GM12878 (cell line): ENCODE data around the gene TSEN54. TPM values are rescaled to one million over a fixed set of nuclear protein-coding genes. Genes with fewer than 3 reads are reported as not detected.

ENCODE experiments used
- ATAC-seq: fragments of 200-7000 bp; cut with Tn5 transposase; 3 replicates; pipeline ENCODE4 v1.9.1; 2020; ENCODE audit warnings: mild to moderate bottlenecking, moderate library complexity
- BruUV-seq: library from RNA; stranded (reverse); fragments of 400-500 nt; replicated peaks from 2 replicates; lab custom pipeline; 2021; lab: Mats Ljungman, UMichigan
- CTCF ChIA-PET: fragments of 300-600 bp; sonication (Branson Sonifier 250); formaldehyde crosslinking; extraction: SDS; loops from one replicate; lab custom pipeline; 2021; ENCODE audit warnings: inconsistent platforms; lab: Yijun Ruan, JAX
- POLR2A ChIA-PET: fragments of 350-600 bp; formaldehyde crosslinking; extraction: SDS; loops from one replicate; lab custom pipeline; 2021; ENCODE audit warnings: inconsistent platforms; lab: Charles Lee
- RAD21 ChIA-PET: fragments of 300-600 bp; sonication (Branson Sonifier 250); formaldehyde crosslinking; loops from one replicate; lab custom pipeline; 2023; ENCODE audit warnings: antibody characterized with exemption; ENCODE audit not compliant: unreplicated experiment; lab: Charles Lee
- SMC1A ChIA-PET: fragments of 300-600 bp; sonication (Branson Sonifier 250); formaldehyde crosslinking; loops from one replicate; lab custom pipeline; 2023; ENCODE audit not compliant: unreplicated experiment, uncharacterized antibody; lab: Charles Lee
- DNase-seq: peaks from one replicate; pipeline ENCODE4 v3.0.0-alpha.2; 2011; ENCODE audit warnings: low read depth, low spot score
- FAIRE-seq: peaks from 3 replicates; lab custom pipeline; 2011; peaks lifted over from hg19 to GRCh38; lab: Jason Lieb, UNC
- H2AFZ ChIP-seq: 2 replicates; pipeline ENCODE4 v1.6.0; 2011; ENCODE audit warnings: low read depth, low read length, control low read depth; ENCODE audit not compliant: control insufficient read depth
- H3K27ac ChIP-seq: 2 replicates; pipeline ENCODE4 v1.5.1; 2011; ENCODE audit warnings: control low read depth; ENCODE audit not compliant: control insufficient read depth, insufficient read depth
- H3K27me3 ChIP-seq, 2 experiments: replicated peaks in 1 of 2; 2 replicates each; pipeline versions ENCODE4 v1.6.0 to v1.6.1; 2011; ENCODE audit warnings: low read length in 1 of 2; ENCODE audit not compliant: control insufficient read depth in 2 of 2, insufficient read depth in 2 of 2
- H3K36me3 ChIP-seq, 2 experiments: 2 replicates each; pipeline ENCODE4 v1.5.1; 2011; ENCODE audit warnings: low read length in 1 of 2; ENCODE audit not compliant: control insufficient read depth in 2 of 2, insufficient read depth in 2 of 2
- H3K4me1 ChIP-seq: 2 replicates; pipeline ENCODE4 v1.6.1; 2011; ENCODE audit warnings: mild to moderate bottlenecking, low read length, moderate library complexity, mixed read lengths; ENCODE audit not compliant: control insufficient read depth, insufficient read depth
- H3K4me2 ChIP-seq: 2 replicates; pipeline ENCODE4 v1.6.0; 2011; ENCODE audit warnings: control low read depth; ENCODE audit not compliant: control insufficient read depth, insufficient read depth
- H3K4me3 ChIP-seq: fragments of 200-600 bp; sonication (generic); 2 replicates; pipeline ENCODE4 v1.5.1; 2016
- H3K79me2 ChIP-seq: 2 replicates; pipeline ENCODE4 v1.6.0; 2011; ENCODE audit warnings: low read length; ENCODE audit not compliant: control insufficient read depth, insufficient read depth
- H3K9ac ChIP-seq: 2 replicates; pipeline ENCODE4 v1.8.0; 2011; ENCODE audit warnings: low read length, control low read depth, mixed read lengths; ENCODE audit not compliant: control insufficient read depth, insufficient read depth
- H3K9me3 ChIP-seq: replicated peaks from 3 replicates; pipeline ENCODE4 v1.5.1; 2011; ENCODE audit warnings: mild to moderate bottlenecking, low read length; ENCODE audit not compliant: control insufficient read depth, insufficient read depth
- H4K20me1 ChIP-seq: 2 replicates; pipeline ENCODE4 v1.6.0; 2011; ENCODE audit not compliant: control insufficient read depth, insufficient read depth
- CBX5 ChIP-seq: sonication (generic); IDR thresholded peaks from 2 replicates; pipeline ENCODE4 v1.6.1; 2016; ENCODE audit warnings: low read depth, moderate library complexity, mild to moderate bottlenecking, inconsistent platforms
- EED ChIP-seq: sonication (generic); IDR thresholded peaks from 2 replicates; pipeline ENCODE4 v1.6.1; 2016; ENCODE audit warnings: antibody characterized with exemption, low read depth
- ETV6 ChIP-seq, 2 experiments: fragments of 450-650 bp in 1 of 2; IDR thresholded peaks in 1 of 2; conservative IDR thresholded peaks in 1 of 2; 2 replicates each; pipeline ENCODE4 v1.6.1; 2014; ENCODE audit warnings: antibody characterized with exemption in 1 of 2, borderline replicate concordance in 1 of 2, low read depth in 1 of 2, mild to moderate bottlenecking in 1 of 2, moderate library complexity in 1 of 2
- GATAD2B ChIP-seq: fragments of 450-650 bp; conservative IDR thresholded peaks from 2 replicates; pipeline ENCODE4 v1.6.1; 2017; ENCODE audit warnings: low read depth, mild to moderate bottlenecking, moderate library complexity
- HDAC6 ChIP-seq: fragments of 200-600 bp; sonication (generic); IDR thresholded peaks from one replicate; pipeline ENCODE4 v1.8.0; 2017; ENCODE audit warnings: antibody characterized with exemption; ENCODE audit not compliant: unreplicated experiment
- KDM1A ChIP-seq: fragments of 200-600 bp; sonication (generic); IDR thresholded peaks from 2 replicates; pipeline ENCODE4 v1.6.1; 2016; ENCODE audit warnings: borderline replicate concordance
- KLF5 ChIP-seq: fragments of 450-650 bp; IDR thresholded peaks from 2 replicates; pipeline ENCODE4 v1.6.1; 2014; ENCODE audit warnings: mild to moderate bottlenecking; ENCODE audit not compliant: partially characterized antibody
- NFXL1 ChIP-seq: fragments of 450-650 bp; IDR thresholded peaks from 2 replicates; pipeline ENCODE4 v1.6.1; 2017; ENCODE audit warnings: antibody characterized with exemption, mild to moderate bottlenecking, borderline replicate concordance
- NR2C1 ChIP-seq: fragments of 450-650 bp; IDR thresholded peaks from 2 replicates; pipeline ENCODE4 v1.6.1; 2017; ENCODE audit warnings: antibody characterized with exemption, mild to moderate bottlenecking, moderate library complexity
- SMARCA5 ChIP-seq: fragments of 450-650 bp; IDR thresholded peaks from 2 replicates; pipeline ENCODE4 v1.6.1; 2017; ENCODE audit warnings: mild to moderate bottlenecking
- WGBS: methylation state at CpG from one replicate; pipeline ENCODE4 v1.1.6; 2016; ENCODE audit warnings: low lambda C conversion rate; ENCODE audit not compliant: insufficient replicate concordance, insufficient coverage; ENCODE audit errors: missing lambda C conversion rate; 5-methylcytosine and 5-hydroxymethylcytosine counted together
- in situ Hi-C: fragments of 300-500 bp; cut with MboI; formaldehyde crosslinking; loops from 9 replicates; pipeline ENCODE4 v1.14.3; 2018; ENCODE audit warnings: mixed read lengths
- intact Hi-C: fragments of 100-400 bp; cut with micrococcal nuclease; formaldehyde crosslinking; loops from one replicate; pipeline ENCODE4 v1.14.2; 2022; ENCODE audit not compliant: unreplicated experiment
- polyA plus RNA-seq, 11 experiments: library from polyadenylated mRNA; depleted of rRNA in 4 of 11; unstranded in 6 of 11; stranded (reverse) in 5 of 11; fragments of >200 nt; fragmentation: Nextera tagmentation in 4 of 11; fragmentation: Illumina TruSeq in 1 of 11; extraction: Ambion mirVana in 4 of 11; extraction: Trizol in 1 of 11; gene quantifications; 1 replicate in 1 of 11; 2 replicates in 10 of 11; pipeline versions ENCODE4 v1.2.1 to v1.2.3, GENCODE V29; 2011 to 2016; ENCODE audit warnings: inconsistent platforms in 2 of 11, missing spikeins in 2 of 11, low read depth in 1 of 11
- total RNA-seq, 4 experiments: library from RNA; depleted of rRNA in 3 of 4; stranded (reverse); fragments of >200 nt in 3 of 4; fragmentation: Illumina TruSeq in 1 of 4; extraction: Trizol in 1 of 4; gene quantifications; 2 replicates each; pipeline versions ENCODE4 v1.2.1 to v1.2.3, GENCODE V29; 2013 to 2021
- TF ChIP-seq, protein P1 (sequence below): IDR thresholded peaks from 2 replicates; pipeline ENCODE4 v1.6.1; 2012; ENCODE audit warnings: low read depth, low read length, improper control_type of control experiment
- TF ChIP-seq, protein P2 (sequence below): fragments of 450-650 bp; IDR thresholded peaks from 2 replicates; pipeline ENCODE4 v1.6.1; 2018; ENCODE audit warnings: borderline replicate concordance, mild to moderate bottlenecking; ENCODE audit not compliant: partially characterized antibody

The TSEN54 gene
- total and polyA plus RNA-seq, 10 of the 15 experiments (the other 5 are each of a cell fraction or from before 2014, with no cell fraction given), result 7.1 to 48.0 (median 41.1) TPM

DNA sequence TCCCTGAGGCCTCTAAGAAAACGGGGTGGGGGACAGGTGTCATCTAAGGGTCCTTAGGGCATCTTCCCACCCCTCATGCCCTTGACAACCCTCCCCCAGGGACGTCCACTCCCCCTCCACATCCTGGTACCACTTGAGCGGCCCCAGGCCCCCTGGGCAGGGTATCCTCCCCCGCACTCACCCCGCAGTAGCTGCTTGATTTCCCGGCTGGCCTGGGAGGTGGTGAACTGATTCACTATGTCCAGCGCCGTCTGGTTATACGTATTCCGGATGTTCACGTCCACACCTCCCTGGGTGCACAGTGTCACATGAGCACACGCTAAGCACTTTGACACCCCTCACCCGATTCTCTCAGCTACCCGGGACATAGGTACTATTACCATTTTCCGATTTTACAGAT lies 10.7 kb upstream of the TSEN54 start:
- H3K4me1 ChIP-seq, result no peaks in the 10 kb centered on the region
- no peak for TF ChIP-seq NR2C1
- no peak for TF ChIP-seq SMARCA5
- TF ChIP-seq CBX5, result no peak
- no peak for TF ChIP-seq HDAC6
- TF ChIP-seq, protein P1, sequence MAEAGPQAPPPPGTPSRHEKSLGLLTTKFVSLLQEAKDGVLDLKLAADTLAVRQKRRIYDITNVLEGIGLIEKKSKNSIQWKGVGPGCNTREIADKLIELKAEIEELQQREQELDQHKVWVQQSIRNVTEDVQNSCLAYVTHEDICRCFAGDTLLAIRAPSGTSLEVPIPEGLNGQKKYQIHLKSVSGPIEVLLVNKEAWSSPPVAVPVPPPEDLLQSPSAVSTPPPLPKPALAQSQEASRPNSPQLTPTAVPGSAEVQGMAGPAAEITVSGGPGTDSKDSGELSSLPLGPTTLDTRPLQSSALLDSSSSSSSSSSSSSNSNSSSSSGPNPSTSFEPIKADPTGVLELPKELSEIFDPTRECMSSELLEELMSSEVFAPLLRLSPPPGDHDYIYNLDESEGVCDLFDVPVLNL, result no peak
- no peak for TF ChIP-seq NFXL1
- TF ChIP-seq EED, result no peak
- TF ChIP-seq KDM1A, result no peak
- TF ChIP-seq GATAD2B, result no peak
- no peak for TF ChIP-seq ETV6 (conservative IDR thresholded peaks at IDR 0.05 in 1 of 2, IDR thresholded peaks at IDR 0.05 in 1 of 2; ENCODE audit: borderline replicate concordance in 1 of 2, low read depth in 1 of 2)
- TF ChIP-seq, protein P2, sequence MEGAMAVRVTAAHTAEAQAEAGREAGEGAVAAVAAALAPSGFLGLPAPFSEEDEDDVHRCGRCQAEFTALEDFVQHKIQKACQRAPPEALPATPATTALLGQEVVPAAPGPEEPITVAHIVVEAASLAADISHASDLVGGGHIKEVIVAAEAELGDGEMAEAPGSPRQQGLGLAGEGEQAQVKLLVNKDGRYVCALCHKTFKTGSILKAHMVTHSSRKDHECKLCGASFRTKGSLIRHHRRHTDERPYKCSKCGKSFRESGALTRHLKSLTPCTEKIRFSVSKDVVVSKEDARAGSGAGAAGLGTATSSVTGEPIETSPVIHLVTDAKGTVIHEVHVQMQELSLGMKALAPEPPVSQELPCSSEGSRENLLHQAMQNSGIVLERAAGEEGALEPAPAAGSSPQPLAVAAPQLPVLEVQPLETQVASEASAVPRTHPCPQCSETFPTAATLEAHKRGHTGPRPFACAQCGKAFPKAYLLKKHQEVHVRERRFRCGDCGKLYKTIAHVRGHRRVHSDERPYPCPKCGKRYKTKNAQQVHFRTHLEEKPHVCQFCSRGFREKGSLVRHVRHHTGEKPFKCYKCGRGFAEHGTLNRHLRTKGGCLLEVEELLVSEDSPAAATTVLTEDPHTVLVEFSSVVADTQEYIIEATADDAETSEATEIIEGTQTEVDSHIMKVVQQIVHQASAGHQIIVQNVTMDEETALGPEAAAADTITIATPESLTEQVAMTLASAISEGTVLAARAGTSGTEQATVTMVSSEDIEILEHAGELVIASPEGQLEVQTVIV, result no peak
- no peak for TF ChIP-seq KLF5
- no peak overlapping the region for H3K4me3 ChIP-seq
- DNase-seq, result no peak
- ChIA-PET CTCF (interaction anchor here (1.5 kb wide), 1 partner anchor 11 kb away, joined by 6 read pairs; the partner anchor contains the start of gene TSEN54), RAD21 (no interaction called here), SMC1A (interaction anchor here (1.4 kb wide), 1 partner anchor 77 kb away, joined by 5 read pairs; no protein-coding TSS in a partner anchor), POLR2A (interaction anchor here (0.6 kb wide), 1 partner anchor 22 kb away, joined by 3 read pairs; no protein-coding TSS in a partner anchor)
- H4K20me1 ChIP-seq, result no peaks in the 10 kb centered on the region
- no peak for FAIRE-seq
- intact Hi-C loops, result no loop called here
- in situ Hi-C loops, result no loop called here
- no peak overlapping the region for H2AFZ ChIP-seq
- no peak overlapping the region for H3K4me2 ChIP-seq
- no peaks in the 10 kb centered on the region; a peak in 1 of 4 replicates for H3K36me3 ChIP-seq
- no peaks in the 10 kb centered on the region for H3K9me3 ChIP-seq
- H3K27me3 ChIP-seq, result no peaks in the 10 kb centered on the region
- BruUV-seq, result no TSS peak
- WGBS, result 59% methylated on average over 14 of the region's 15 CpGs
- H3K79me2 ChIP-seq, result no peaks in the 10 kb centered on the region
- no peak for ATAC-seq
- H3K9ac ChIP-seq, result no peak overlapping the region
- H3K27ac ChIP-seq, result no peak overlapping the region
